ENCODE measurements around the gene EPHX1. TPM values are rescaled to one million over a fixed set of nuclear protein-coding genes. Genes with fewer than 3 reads are reported as not detected.

Gene EPHX1
- total and polyA plus RNA-seq, 10 of the 15 experiments (the other 5 are each of a cell fraction or from before 2014, with no cell fraction given) = 0.33 to 2.9 (median 0.78) TPM; not detected in 2

GRCh38 chr1:225851805-225852204 lies 41.9 kb downstream of the EPHX1 start (continued):
- TF ChIP-seq ZBTB33 (IDR thresholded peaks at IDR 0.05) (no peak), PAX8 (IDR thresholded peaks at IDR 0.05) (no peak), MLLT1 (IDR thresholded peaks at IDR 0.05) (peak; percentile 25; the same call in 1 of the 2 replicates), ZNF687 (IDR thresholded peaks at IDR 0.05) (peak; percentile 95), BRCA1 (IDR thresholded peaks at IDR 0.05; ENCODE audit: low read depth, low read length) (no peak), CEBPZ (IDR thresholded peaks at IDR 0.05; ENCODE audit: low read depth, low read length) (no peak), CBFB (IDR thresholded peaks at IDR 0.05; ENCODE audit: low read depth) (no peak), ASH2L (IDR thresholded peaks at IDR 0.05; ENCODE audit: borderline replicate concordance, low read depth) (no peak)
- TF ChIP-seq, protein P1, sequence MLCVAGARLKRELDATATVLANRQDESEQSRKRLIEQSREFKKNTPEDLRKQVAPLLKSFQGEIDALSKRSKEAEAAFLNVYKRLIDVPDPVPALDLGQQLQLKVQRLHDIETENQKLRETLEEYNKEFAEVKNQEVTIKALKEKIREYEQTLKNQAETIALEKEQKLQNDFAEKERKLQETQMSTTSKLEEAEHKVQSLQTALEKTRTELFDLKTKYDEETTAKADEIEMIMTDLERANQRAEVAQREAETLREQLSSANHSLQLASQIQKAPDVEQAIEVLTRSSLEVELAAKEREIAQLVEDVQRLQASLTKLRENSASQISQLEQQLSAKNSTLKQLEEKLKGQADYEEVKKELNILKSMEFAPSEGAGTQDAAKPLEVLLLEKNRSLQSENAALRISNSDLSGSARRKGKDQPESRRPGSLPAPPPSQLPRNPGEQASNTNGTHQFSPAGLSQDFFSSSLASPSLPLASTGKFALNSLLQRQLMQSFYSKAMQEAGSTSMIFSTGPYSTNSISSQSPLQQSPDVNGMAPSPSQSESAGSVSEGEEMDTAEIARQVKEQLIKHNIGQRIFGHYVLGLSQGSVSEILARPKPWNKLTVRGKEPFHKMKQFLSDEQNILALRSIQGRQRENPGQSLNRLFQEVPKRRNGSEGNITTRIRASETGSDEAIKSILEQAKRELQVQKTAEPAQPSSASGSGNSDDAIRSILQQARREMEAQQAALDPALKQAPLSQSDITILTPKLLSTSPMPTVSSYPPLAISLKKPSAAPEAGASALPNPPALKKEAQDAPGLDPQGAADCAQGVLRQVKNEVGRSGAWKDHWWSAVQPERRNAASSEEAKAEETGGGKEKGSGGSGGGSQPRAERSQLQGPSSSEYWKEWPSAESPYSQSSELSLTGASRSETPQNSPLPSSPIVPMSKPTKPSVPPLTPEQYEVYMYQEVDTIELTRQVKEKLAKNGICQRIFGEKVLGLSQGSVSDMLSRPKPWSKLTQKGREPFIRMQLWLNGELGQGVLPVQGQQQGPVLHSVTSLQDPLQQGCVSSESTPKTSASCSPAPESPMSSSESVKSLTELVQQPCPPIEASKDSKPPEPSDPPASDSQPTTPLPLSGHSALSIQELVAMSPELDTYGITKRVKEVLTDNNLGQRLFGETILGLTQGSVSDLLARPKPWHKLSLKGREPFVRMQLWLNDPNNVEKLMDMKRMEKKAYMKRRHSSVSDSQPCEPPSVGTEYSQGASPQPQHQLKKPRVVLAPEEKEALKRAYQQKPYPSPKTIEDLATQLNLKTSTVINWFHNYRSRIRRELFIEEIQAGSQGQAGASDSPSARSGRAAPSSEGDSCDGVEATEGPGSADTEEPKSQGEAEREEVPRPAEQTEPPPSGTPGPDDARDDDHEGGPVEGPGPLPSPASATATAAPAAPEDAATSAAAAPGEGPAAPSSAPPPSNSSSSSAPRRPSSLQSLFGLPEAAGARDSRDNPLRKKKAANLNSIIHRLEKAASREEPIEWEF (IDR thresholded peaks at IDR 0.05; ENCODE audit: insufficient replicate concordance, low read depth, low read length) = no peak
- TF ChIP-seq, protein P2, sequence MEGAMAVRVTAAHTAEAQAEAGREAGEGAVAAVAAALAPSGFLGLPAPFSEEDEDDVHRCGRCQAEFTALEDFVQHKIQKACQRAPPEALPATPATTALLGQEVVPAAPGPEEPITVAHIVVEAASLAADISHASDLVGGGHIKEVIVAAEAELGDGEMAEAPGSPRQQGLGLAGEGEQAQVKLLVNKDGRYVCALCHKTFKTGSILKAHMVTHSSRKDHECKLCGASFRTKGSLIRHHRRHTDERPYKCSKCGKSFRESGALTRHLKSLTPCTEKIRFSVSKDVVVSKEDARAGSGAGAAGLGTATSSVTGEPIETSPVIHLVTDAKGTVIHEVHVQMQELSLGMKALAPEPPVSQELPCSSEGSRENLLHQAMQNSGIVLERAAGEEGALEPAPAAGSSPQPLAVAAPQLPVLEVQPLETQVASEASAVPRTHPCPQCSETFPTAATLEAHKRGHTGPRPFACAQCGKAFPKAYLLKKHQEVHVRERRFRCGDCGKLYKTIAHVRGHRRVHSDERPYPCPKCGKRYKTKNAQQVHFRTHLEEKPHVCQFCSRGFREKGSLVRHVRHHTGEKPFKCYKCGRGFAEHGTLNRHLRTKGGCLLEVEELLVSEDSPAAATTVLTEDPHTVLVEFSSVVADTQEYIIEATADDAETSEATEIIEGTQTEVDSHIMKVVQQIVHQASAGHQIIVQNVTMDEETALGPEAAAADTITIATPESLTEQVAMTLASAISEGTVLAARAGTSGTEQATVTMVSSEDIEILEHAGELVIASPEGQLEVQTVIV (IDR thresholded peaks at IDR 0.05; ENCODE audit: borderline replicate concordance, partially characterized antibody) = no peak
